K562 treated with DMSO at 1 percent for 4 hours (cell line): ENCODE data around the gene EREG. TPM values are rescaled to one million over a fixed set of nuclear protein-coding genes. Genes with fewer than 3 reads are reported as not detected.

Experiments used
- total RNA-seq: library from RNA; unstranded; fragments of 300-600 nt; gene quantifications from 2 replicates; pipeline ENCODE4 v1.2.3, GENCODE V29; 2022; ENCODE audit not compliant: insufficient read depth

Gene EREG, protein sequence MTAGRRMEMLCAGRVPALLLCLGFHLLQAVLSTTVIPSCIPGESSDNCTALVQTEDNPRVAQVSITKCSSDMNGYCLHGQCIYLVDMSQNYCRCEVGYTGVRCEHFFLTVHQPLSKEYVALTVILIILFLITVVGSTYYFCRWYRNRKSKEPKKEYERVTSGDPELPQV
- 0.33 and 0.47 TPM in 2 replicates for total RNA-seq

DNA sequence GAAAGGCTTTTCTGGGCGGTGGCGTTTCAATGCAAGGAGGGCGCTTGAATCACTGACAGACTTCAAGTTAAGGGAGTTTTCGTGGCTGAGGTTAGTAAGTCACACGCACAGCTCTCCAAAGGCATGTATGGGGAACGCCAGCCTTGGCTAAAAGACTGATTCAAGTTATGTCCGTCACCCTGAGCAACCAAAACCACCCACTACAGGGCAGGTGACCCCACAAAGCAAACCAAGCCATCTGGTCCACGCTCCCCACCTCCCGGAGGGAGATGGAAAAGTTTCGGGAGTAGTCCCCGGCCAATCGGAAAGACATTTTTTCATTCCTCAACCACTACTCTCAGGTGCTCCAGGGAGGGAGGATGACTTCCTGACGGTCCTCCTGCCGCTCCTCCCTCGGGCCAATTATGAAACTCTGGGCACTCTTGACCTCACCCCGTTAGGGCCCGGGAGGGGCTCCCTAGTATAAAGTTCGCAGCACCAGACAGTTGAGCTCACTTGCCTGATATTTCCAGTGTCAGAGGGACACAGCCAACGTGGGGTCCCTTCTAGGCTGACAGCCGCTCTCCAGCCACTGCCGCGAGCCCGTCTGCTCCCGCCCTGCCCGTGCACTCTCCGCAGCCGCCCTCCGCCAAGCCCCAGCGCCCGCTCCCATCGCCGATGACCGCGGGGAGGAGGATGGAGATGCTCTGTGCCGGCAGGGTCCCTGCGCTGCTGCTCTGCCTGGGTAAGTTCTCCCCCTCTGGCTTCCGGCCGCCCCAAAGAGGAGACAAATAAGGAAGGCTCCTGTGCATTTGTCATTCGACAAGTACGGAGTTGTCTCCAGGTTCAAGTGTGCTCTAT lies at the start of gene EREG:
TSS of gene EREG (plus strand) at position 494 of the 840 bp plus-strand sequence. CDS start at position 658, 164 bp downstream.

Other genes starting within 250 kb of the EREG start
- gene MTHFD2L, start 207.0 kb upstream of the EREG start, total RNA-seq: 6.2 and 8.8 TPM in 2 replicates
- not detected in 2 replicates for gene EPGN, start 56.7 kb upstream of the EREG start, total RNA-seq
- 4.0 and 4.2 TPM in 2 replicates for gene AREG, start 80.0 kb downstream of the EREG start, total RNA-seq